Hepatic stellate cell (primary cell): ENCODE measurements around the gene CELF2.

Experiments used
- DNase-seq: peaks from one replicate; pipeline ENCODE4 v3.0.0; 2011; ENCODE audit warnings: low spot score

Gene CELF2

DNA sequence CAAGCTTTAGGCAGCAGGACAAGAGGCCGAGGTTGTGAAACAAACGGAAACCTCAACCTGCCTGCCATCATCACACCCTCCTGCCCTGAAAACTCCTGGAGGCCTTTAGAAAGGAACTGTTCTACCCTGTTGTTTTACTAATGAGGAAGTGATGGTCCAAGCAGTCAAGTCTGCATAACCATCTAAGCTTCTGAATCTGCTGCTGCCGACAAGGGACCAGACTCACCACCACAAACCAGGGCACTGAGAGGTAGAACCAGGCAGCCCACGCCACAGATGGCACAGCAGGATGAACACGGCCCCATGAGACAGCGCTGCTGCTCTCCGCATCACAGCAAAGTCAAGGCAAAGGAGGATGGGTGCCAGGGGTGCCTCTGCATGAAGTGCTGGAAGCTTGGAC is 209.4 kb downstream of the CELF2 start:
- DNase-seq = no peak

DNA sequence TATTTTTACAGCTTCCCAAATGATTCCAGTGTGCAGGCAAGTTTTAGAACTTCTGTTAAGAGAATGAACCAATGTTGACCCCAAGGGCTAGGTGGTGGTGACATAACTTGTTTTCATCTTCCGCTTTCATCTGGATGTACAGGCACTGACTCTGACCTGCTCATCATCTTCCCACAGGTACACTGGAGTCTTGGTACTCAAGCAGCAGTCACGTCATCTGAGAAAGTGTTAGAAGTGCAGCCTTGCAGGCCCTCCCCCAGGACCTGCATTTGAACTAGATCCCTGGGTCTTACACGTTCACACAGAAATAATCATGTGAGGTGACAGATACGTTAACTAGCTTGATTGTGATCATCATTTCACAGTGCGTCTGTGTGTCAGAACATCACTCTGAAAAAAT is 212.2 kb downstream of the CELF2 start:
- DNase-seq = no peak

DNA sequence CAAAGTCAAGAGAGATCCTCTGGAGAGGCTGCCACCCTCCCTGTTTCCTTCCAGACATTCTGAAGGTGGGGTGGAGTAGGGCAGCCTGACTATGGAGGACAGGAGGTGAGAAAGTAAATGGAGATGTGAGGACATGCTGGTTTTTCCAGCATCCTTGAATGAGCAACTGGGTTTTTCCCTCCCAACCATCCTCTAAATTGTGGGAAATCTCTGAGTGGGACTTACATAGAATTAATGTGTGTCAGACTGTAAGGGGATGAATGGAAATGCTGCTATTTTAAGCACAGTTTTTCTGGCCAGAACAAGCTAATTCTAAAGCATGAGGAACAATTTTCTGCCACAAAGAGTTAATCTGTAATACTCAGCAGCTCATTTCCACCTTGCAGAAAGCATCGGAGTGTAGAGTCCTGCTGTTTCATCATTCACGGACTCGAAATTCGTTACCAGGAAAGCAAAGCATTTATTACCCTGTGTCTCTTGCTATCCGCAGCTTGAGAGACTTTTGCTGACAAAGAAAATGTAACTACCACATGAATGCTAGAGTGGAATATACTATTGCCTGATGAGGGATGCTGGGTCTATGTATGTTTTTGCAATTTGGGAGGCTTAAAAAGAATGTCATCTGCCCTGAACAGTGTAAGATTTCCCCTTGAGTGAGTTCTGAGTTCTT is 213.0 kb downstream of the CELF2 start:
- DNase-seq = no peak

DNA sequence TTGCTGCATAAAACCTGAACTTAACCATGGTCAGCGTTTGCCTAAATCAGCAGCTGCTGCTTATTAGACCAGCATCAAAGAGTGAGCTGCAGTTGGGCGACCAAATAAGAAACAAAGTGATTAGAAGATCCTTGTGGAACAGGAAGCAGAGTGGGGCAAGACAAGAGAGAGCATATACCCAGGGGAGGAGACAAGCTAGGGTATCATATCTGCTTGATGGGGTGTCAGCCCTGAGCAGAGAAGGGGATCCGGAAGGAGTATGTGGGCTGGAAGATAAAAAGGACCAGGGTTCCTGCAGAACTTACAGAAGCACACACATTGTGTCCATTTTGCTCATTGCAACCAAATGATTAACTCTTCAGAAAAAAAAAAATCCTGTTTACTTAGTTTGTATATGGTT is 213.6 kb downstream of the CELF2 start:
- no peak for DNase-seq

DNA sequence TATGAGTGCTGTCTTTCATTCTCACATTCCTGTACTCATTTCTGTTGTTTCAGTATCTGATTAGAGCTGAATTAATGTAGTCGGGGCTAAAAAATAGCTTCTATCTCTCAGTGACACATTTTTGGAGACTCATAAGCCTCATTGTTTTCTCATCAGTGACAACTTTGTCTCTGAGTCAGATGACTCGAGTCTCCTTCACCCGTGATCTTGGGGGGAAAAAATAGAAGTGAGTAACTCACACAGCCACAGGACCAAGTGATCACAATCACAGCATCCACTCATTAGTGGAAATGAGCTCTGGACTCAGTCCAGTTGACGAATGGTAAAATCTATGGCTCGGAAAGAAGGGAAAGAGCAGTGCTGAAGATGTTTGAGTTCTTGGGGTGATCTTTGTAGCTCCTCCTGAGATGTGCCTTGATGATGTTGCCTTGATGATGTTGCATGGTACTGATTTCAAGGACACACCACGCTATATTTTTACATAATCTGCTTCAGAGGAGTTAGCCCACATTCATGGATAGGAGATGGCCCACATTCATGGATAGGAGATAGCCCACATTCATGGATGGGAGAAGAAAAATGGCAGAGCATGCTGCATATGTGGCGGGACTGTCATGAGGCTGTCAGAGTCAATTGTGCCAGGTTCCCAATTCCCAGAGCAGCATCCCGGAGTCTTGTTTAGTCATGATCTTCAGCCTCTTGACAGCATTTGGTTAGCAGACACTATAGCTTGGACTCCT is 214.7 kb downstream of the CELF2 start:
- no peak for DNase-seq

DNA sequence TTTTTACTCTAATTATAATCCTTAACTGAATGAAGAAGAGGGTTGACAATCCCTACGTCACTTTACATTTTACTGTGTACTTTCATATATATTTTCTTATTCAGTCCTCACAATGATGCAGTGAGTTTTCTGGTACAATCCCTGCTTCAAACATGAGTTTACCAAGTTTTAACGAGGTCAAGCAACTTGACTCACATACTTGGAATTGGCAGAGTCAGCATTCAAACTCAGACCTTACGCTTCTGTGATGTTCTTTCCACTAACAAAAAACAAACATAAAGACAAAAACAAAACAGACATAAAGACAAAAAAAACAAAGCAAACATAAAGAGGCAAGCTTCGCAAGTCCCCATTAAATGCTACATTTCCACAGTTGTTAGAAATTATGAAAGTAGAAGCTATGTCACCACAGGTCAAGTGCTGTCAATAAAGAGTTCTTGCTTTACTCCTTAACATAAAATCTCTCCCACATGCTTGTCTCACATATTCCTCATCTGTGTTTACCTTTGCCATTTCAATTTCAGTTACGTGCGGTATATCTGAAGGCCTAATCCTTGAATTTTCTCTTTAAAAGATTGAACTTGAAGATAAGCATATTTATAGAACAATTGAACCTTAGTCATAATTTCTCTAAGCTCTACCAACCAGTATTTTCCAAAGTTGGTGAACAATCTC is 217.3 kb downstream of the CELF2 start:
- DNase-seq = no peak

DNA sequence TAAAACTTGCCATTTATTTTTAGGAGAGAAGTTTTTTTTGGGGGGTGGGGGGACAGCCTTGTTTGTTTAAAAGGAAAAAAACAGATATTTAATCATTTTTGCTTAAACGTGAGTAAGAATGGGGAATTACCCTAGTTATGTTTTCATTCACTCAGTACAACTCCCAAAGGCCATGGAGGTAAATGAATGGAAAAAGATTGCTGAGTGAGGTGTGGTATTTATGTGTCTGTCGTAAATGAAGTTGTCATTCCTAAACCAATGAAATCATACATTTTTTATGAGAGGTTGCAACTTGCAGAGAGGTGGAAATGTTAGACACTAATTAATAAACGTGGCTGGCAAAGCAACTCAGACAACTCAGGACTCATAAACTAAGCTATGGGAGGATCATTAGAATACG is 218.1 kb downstream of the CELF2 start:
- no peak for DNase-seq

DNA sequence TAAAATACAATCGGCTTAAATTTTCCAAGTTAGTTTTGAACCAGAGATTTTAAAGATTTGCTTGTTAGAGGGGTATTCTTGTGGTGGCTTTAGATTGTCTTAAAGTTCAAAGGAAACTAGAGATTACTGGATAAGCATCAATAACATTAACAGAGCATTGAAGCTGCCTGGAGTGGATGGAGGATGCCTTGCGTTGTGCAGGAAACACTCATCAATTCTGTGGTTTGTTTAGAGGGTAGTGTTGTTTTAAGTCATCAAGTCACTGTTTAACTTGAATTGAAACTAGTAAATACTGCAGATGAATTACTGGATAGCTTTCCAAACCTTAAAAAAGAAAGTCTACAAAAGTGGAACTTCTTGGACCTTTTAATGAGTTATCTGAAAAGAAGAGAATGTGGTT is 218.6 kb downstream of the CELF2 start:
- no peak for DNase-seq

DNA sequence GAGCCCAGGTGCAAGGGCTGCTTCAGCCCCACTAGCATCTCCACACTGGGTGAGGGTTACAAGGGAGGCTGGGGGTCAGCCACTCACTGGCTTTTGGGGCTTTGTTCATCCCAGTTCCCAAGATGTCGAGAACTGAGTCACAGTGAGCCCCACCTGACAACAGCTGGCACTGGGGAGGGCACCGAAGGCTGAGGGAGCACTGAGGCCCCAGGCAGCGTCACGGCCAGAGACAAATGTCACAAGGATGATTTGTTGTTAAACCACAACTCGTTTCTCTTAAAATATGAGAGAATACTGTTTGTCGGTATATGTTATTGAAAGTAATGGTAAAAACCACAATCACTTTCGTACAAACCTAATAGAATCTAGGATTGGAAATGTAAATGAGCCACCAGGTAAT is 219.9 kb downstream of the CELF2 start:
- no peak for DNase-seq

DNA sequence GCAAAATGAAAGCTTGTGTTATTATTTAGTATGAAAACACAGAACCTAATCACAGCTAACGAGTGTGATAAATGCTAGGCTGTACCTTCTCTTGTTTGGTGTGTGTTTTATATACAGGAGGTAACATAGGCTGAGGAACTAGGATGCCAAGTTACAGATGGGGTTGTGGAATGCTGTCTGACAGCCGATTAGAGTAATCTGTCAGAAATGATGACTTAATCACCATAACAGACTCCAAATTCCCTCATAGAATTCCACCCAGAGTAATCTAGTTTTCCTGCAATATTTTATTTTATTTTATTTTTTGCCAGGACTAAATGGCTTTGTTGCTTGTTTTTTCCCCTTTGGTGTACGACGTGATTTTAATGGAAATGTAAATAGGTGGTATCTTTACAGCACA is 221.2 kb downstream of the CELF2 start:
- DNase-seq = no peak

DNA sequence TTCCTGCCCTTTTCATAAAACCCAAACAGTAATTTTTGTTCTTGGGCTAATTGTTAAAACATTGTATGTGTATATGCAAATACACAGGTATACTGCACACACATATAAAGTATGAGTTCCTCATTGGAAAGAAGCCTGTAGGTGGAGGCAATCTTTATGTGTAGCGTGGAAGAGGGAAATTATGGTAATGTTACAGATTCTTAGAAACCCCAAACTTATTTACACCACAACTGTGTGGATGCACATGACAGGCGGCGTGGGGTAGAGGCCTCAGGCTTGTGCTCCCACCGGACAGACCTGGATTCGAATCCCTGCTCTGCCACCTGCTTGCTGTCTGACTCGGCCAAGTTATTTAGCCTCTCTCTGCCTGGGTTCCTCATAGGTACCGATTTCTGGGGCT is 223.0 kb downstream of the CELF2 start:
- DNase-seq = no peak

DNA sequence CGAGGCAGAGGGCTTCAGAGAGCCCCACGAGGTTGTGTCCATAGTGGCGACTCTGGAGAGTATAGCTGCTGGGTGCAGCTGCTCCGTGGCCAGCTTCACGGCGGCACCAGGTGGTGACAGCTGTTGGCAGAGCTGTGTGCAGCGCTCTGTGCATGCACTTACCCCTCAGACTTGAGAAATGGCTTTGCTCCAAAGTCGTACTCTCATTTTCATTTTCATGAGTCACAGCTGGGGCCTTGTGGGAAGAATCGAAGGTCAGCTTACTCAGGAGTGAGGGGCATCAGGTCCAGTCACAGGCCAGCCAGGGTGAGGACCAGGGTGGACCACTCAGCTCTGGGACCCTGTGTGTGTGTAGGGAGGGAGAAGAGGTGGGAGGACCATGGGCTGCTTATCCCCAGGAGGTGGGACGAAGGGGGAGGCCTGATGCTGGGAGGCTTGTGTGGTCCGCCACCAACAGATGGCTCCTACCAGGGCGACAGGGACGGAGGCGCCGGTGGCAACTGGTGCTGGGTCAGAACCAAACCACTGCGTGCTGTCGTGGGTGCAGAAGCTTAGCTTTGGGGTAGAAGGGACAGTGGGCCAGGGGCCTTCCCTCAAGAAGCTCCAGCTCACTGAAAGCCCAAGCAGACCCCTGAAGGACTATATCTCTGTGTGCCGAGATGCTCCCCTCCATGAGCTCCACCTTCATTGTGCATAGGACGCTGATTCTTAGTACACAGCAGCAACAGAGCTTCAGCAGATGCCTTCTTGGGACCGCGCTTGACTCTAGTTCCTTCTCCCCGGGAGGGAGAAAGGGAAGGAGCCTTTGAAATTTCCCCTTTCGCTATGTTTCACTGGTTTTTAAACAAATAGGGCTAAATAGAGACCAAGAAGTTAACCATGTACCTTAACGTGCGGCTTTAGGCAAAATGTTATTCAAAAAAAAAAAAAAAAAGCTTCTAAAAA is 225.0 kb downstream of the CELF2 start:
- no peak for DNase-seq

DNA sequence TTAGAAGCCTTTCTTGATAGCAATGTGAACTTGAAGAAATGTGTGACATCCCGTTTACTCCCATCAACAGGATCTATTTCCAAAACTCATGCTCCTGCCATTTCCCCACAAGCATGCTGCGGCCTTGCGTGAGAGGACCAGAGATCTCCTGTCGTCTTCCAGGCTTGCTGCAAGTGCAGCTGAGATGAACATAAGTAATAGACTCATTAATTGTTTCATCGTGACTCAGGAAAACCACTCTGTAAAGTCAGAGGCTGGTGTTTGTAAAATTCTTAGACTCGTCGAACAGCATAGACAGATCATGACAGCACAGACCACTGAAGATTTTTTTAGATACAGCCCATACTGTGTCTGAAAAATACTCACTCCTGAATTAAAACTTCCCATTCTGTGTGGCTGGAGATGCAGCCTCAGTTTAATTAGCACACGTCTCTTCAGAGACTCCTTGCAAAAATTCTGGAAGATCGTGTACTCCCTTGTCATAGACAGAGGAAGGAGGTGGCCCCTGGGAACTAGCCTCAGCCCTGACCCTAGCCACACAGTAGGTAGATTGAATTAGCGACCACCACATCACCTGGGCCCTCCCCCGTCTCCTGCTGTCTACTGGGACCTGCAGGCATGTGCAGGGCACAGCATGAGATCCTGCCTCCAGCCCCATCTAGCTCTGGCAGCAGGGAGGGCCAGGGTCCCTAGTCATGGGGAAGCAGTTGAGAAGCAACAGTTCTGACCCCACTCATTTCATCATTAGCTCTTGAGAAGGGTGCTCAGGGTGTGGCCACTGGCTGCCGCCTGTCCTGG is 226.0 kb downstream of the CELF2 start:
- DNase-seq = no peak

DNA sequence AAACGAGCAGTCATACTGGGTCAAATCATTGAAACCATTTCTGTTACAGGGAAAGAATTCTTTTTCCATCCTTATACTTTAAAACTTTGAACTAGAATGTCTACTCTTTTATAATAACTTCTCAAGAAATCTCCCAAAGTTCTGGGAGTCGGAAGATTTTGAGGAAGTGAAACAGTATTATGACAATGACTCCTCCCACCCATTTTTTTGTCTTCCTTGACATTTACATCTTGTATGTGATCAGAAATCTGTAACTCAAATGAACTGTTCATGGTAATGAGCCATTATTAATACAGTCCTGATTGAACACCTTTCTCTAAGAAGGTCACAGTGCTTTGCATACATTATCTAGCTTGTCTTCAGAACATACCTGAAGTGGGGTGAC is 227.4 kb downstream of the CELF2 start:
- DNase-seq = no peak

DNA sequence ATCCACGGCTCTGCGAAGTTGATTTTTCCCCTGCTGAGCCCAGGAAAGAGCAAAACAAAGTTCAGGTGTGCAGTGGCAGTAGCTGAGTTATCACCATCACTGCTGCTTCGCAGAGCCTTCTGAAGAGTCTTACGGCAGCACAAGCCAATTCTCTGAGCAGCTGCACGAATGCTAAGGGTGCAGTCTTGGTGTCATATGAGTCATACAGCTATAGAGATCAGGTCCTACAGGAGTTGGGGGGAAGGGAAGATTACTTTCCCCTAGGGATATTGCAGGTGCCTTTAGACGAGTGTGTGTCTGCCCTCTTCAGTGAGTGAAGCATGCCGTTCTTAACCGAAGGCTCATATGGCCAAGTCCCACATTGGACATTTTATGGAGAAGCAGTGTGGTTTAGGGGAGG is 227.8 kb downstream of the CELF2 start:
- DNase-seq = no peak

DNA sequence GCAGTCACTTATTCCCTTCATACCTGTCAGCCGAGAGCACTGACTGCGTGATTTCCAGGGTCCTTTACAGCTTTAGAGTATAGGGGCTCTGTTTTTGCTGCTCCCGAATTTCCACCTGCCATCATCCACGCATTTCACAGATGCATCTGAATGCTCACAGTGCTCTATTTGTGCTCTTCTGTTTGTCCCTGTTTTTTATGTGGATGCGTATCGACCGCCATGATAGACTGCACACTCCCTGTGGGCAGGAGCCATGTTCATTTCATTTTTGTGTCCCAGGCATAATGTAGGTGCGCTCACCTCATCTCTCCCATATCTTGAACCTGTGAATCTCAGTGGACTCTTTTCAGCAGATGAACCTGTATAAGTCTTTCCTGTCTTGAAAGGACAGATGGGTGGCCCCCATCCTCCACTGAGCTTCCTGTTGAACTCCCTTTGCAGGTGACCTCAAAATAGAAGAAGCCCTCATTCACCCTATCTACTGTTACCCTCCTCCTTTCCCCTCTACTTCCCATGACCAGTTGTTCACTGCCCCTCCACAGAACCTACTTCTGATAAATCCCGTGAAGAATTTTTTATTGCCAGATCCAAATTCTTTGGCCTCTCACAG is 228.4 kb downstream of the CELF2 start:
- DNase-seq = no peak

DNA sequence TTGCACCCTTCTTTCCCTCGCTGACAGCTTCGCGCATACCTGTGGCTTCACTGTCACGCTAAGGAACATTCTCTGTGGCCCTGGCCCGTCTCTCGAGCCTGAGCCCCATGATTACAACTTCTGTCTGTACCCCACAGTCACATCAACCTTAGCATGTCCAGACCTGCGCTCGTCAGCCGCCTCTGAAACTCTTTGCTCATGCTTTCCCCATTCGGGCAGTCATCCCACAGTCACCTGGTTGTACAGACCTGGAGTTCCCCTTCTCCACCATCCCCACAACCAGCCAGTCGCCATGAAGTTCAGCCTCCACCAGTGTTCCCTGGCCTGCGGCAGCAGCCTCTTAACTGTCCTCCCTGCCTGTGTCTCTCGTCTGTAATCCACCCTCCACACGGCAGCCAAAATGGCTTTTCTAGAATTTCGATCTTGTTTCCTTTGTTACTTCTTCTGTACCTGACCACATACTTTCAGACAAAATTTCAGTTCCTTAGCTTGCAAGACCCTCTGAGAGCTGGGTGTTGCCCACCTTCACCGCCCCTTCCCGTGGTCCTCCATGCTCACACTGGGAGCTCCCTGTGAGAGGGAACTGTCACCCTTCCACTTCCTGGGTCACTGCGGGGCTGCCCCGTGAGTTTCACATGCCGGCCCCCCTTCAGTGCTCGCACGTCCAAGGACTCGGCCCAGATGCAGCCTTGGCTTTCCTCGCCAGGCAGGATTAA is 229.2 kb downstream of the CELF2 start:
- DNase-seq = no peak

DNA sequence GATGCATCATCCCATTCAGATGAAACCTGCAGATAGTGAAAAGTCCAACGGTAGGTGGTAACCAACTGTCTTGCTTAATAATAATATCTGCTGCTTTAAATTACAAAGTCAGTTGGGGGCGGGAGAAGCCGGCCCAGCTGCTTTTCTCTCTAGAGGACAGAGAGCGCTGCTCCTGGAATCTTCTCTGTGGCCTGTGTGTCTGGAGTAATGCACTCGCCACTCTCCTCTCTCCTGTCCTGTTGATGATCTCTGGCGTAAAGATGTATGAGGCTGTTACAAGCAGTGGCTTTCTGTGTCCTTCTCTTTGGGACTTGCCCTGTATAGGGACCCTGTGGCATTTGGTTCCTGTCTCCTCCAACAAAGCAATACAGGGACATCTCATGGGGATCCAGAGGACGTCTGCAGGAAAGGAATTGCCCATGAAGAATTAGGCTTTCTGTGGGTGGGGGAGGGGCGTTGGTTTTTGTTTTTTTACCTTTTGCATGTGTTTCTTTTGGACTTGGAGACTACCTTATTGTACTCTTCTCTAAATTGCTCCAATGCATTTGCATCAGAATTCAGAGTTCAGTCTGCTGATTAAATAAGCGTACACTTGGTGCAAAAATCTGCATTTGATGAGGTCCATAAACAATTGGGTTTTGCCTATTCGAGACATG is 231.6 kb downstream of the CELF2 start:
- no peak for DNase-seq

DNA sequence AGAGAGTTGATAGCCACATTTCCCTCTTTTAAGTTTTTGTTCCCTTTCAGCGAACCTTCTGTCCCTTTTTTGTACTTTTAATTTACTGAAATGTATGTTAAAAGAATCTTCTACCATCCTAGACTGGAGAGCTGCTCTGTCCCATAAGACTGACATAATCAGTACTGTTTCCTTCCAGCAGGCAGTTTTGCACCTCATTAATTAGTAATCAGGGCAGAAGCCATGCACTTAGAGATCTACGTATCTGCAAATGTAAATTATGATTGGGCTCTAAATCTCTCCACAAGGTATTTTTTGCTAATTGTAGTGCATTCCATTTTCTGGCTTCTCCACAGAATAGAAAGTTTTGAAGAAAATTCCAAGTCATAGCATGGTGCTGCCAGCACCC is 232.1 kb downstream of the CELF2 start:
- DNase-seq = no peak

DNA sequence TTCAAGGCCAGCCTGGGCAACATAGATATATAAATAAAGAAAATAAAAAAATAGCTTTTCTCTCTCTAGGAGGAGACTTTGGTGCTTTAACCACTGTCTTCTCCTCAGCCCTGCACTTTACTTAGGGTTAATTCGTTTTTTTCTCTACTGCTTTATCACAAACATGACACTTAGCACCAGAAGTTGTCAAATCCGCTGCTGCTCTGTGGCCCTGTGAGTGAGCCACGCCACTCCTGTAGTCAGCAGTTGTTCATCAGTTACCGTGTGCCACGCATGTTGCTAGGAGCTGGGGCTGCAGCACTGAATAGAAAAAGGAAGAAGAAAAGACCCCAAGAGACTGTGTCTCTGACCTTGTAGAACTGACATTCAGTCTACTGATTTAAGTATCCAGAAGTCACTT is 232.6 kb downstream of the CELF2 start:
- no peak for DNase-seq
